Spleen (tissue), 13 donors: Measurements from ENCODE around the gene RNASE8. TPM values are rescaled to one million over a fixed set of nuclear protein-coding genes. Genes with fewer than 3 reads are reported as not detected.
A peak's percentile ranks its signal among the peaks of the same experiment; 100 is the strongest.
"Not testable (repeated sequence)": the region's sequence is repeated elsewhere in the genome, so short reads cannot be mapped to it uniquely, and the experiment has no call there.

Experiments used
- DNase-seq: peaks from one replicate; pipeline ENCODE4 v3.0.0-alpha.2; 2020
- H3K27ac ChIP-seq, 8 donors: fragments of 200-600 bp; sonication (generic) in 7 of 8; 1 replicate in 4 of 8; 2 replicates in 4 of 8; pipeline versions ENCODE4 v1.5.0 to v1.8.0; 2016 to 2021; ENCODE audit warnings: inconsistent platforms in 4 of 8, mild to moderate bottlenecking in 4 of 8, moderate library complexity in 1 of 8
- H3K27me3 ChIP-seq, 7 donors: fragments of 200-600 bp; sonication (generic) in 6 of 7; replicated peaks in 1 of 7; 1 replicate in 4 of 7; 2 replicates in 3 of 7; pipeline versions ENCODE4 v1.5.0 to v1.8.0; 2016 to 2021; ENCODE audit warnings: inconsistent platforms in 3 of 7, mild to moderate bottlenecking in 1 of 7
- H3K36me3 ChIP-seq, 6 donors: fragments of 200-600 bp; sonication (generic) in 5 of 6; 1 replicate in 4 of 6; 2 replicates in 2 of 6; pipeline versions ENCODE4 v1.5.0 to v1.8.0; 2016 to 2021; ENCODE audit warnings: inconsistent platforms in 2 of 6
- H3K4me1 ChIP-seq, 6 donors: fragments of 200-600 bp; sonication (generic) in 5 of 6; 1 replicate in 3 of 6; 2 replicates in 3 of 6; pipeline versions ENCODE4 v1.5.0 to v1.8.0; 2016 to 2021; ENCODE audit warnings: inconsistent platforms in 3 of 6
- H3K4me3 ChIP-seq, 8 donors: fragments of 200-600 bp; sonication (generic) in 7 of 8; 1 replicate in 4 of 8; 2 replicates in 4 of 8; pipeline versions ENCODE4 v1.5.0 to v1.8.0; 2016 to 2021; ENCODE audit warnings: inconsistent platforms in 4 of 8, mild to moderate bottlenecking in 4 of 8, moderate library complexity in 2 of 8
- H3K9me3 ChIP-seq, 8 donors: fragments of 200-600 bp; sonication (generic) in 7 of 8; 1 replicate in 4 of 8; 2 replicates in 4 of 8; pipeline versions ENCODE4 v1.5.0 to v1.8.0; 2016 to 2021; ENCODE audit warnings: inconsistent platforms in 4 of 8
- POLR2A ChIP-seq, 3 donors: fragments of 450-650 bp; IDR thresholded peaks; one replicate each; pipeline ENCODE4 v1.5.1; 2017; ENCODE audit warnings: antibody characterized with exemption in 3 of 3, mild to moderate bottlenecking in 1 of 3
- POLR2AphosphoS5 ChIP-seq, 3 donors: sonication (generic); formaldehyde crosslinking; IDR thresholded peaks; one replicate each; pipeline ENCODE4 v1.5.1; 2017; ENCODE audit warnings: antibody characterized with exemption in 3 of 3
- WGBS, 5 donors: extraction: QIAGEN DNeasy Blood & Tissue Kit in 3 of 5; methylation state at CpG; one replicate each; pipeline versions ENCODE4 v1.1.5 to v1.1.7; 2013 to 2018; 5-methylcytosine and 5-hydroxymethylcytosine counted together
- intact Hi-C: fragments of 100-400 bp; cut with DNase I; formaldehyde crosslinking; loops from one replicate; pipeline ENCODE4 v1.15.0; 2023; ENCODE audit warnings: low total_unique reads
- long read RNA-seq, 2 donors: transcript quantifications; one replicate each; lab custom pipeline, GENCODE V29; 2026
- polyA plus RNA-seq, 3 donors: library from polyadenylated mRNA; stranded (reverse); fragments of 200-250 nt; gene quantifications; one replicate each; pipeline ENCODE4 v1.2.1, GENCODE V29; 2013
- total RNA-seq, 7 donors: library from RNA; depleted of rRNA in 3 of 7; stranded (reverse); fragments of >200 nt in 3 of 7; fragmentation: NEBNext Ultra II Directional in 4 of 7; extraction: Animal tissue kit (Norgen Biotek cat#: 25700) in 4 of 7; gene quantifications; one replicate each; pipeline versions ENCODE4 v1.1.0 to v1.2.1, GENCODE V29; 2016 to 2021
- TF ChIP-seq, protein P1 (sequence below), 11 experiments: fragments of 200-600 bp in 7 of 11; fragments of 450-650 bp in 4 of 11; sonication (generic) in 4 of 11; IDR thresholded peaks in 8 of 11; conservative IDR thresholded peaks in 3 of 11; 1 replicate in 7 of 11; 2 replicates in 4 of 11; pipeline versions ENCODE4 v1.4.0 to v1.8.0; 2016 to 2021; ENCODE audit warnings: antibody characterized with exemption in 11 of 11, inconsistent platforms in 4 of 11, mild to moderate bottlenecking in 1 of 11
- donor health status: healthy with polysubstance abuse.
- donor health status: DM: no; HTN: no; CAD: no; lungs with moderate emphysema.
- donor health status: DM: no; HTN: no; CAD: no.
- donor health status: Bipolar disorder and iron deficiency.
- donor health status: healthy.
- donor health status: DM: no; HTN: no; CAD: no.
- donor health status: DM: yes; HTN: yes; CAD: no.

Gene RNASE8, protein sequence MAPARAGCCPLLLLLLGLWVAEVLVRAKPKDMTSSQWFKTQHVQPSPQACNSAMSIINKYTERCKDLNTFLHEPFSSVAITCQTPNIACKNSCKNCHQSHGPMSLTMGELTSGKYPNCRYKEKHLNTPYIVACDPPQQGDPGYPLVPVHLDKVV
- total RNA-seq (not detected), polyA plus RNA-seq (not detected)
- long read RNA-seq, donor 1 = 0 reads
- long read RNA-seq, donor 2 = 0 reads

DNA sequence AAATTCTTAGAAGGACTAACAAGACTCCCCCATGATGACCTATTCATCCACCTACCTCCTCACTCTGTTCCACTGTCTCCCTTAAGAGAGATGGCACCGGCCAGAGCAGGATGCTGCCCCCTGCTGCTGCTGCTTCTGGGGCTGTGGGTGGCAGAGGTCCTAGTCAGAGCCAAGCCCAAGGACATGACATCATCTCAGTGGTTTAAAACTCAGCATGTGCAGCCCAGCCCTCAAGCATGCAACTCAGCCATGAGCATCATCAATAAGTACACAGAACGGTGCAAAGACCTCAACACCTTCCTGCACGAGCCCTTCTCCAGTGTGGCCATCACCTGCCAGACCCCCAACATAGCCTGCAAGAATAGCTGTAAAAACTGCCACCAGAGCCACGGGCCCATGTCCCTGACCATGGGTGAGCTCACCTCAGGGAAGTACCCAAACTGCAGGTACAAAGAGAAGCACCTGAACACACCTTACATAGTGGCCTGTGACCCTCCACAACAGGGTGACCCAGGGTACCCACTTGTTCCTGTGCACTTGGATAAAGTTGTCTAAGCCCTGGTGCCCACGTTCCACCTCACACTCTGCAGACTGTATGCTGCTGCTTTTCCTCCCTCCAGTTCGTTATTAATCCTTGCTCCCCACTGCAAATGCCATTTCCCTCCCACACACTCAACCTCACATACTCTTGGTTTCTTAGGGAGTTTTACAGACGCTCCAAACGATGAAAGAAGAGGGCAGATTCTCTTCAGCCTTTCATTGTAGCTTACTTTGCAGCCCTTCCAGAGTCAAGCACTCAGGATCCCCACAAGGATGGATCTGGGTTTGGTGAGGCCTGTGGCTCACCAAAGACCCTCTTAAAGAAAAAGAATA is at the start of gene RNASE8:
RNASE8 (plus strand) TSS at position 20 of the 873 bp plus-strand sequence; CDS start at position 91, 71 bp downstream.
- intact Hi-C loops = no loop called here

DNA sequence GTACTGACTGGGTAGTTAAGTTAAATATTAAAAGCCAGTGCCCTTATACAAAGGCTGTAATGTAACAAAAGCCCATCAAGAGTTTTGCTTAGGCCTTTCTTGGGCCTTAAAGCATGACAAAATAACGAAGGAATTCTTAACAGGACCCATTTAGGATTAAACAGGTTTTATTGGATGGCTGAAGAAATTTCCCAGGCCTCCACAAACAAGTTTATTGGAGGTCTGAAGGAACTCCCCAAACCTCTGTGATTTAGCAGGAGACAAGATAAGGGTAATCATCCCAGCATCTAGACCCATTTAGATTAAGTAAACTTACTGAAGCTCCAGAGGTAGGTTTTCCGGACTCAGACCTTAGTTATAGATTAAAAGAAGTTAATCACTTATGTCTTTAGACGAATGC is 47.9 kb upstream of the RNASE8 start:
- peaks cover 0 to 17% (median 0%) of the 10 kb centered on the region in 7 donors for H3K27me3 ChIP-seq
- H3K9me3 ChIP-seq, intact Hi-C loops, H3K4me1 ChIP-seq, H3K4me3 ChIP-seq, DNase-seq, H3K27ac ChIP-seq, H3K36me3 ChIP-seq: not testable (repeated sequence)
- WGBS, 5 donors = 75 to 89% (median 81%) methylated on average over 3 of the region's 3 CpGs

More for the DNA sequence above, at the start of gene RNASE8:
- WGBS, 5 donors = 61 to 79% (median 73%) methylated on average over 8 of the region's 8 CpGs
- Histone ChIP-seq H3K4me1 (peaks cover 0 to 48% (median 23%) of the 10 kb centered on the region in 6 donors), H3K27me3 (no peaks in the 10 kb centered on the region), H3K36me3 (no peaks in the 10 kb centered on the region), H3K27ac (peak within 1 kb of the TSS in 5 of 8 donors; percentile 45 to 54 (median 50)), H3K9me3 (no peaks in the 10 kb centered on the region), H3K4me3 (no peak within 1 kb of the TSS)
- no peak for TF ChIP-seq POLR2AphosphoS5 (IDR thresholded peaks at IDR 0.05)
- TF ChIP-seq, protein P1, sequence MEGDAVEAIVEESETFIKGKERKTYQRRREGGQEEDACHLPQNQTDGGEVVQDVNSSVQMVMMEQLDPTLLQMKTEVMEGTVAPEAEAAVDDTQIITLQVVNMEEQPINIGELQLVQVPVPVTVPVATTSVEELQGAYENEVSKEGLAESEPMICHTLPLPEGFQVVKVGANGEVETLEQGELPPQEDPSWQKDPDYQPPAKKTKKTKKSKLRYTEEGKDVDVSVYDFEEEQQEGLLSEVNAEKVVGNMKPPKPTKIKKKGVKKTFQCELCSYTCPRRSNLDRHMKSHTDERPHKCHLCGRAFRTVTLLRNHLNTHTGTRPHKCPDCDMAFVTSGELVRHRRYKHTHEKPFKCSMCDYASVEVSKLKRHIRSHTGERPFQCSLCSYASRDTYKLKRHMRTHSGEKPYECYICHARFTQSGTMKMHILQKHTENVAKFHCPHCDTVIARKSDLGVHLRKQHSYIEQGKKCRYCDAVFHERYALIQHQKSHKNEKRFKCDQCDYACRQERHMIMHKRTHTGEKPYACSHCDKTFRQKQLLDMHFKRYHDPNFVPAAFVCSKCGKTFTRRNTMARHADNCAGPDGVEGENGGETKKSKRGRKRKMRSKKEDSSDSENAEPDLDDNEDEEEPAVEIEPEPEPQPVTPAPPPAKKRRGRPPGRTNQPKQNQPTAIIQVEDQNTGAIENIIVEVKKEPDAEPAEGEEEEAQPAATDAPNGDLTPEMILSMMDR (IDR thresholded peaks at IDR 0.05 in 8 of 11, conservative IDR thresholded peaks at IDR 0.05 in 3 of 11) = no peak
- TF ChIP-seq POLR2A (IDR thresholded peaks at IDR 0.05) = no peak
- DNase-seq = no peak

DNA sequence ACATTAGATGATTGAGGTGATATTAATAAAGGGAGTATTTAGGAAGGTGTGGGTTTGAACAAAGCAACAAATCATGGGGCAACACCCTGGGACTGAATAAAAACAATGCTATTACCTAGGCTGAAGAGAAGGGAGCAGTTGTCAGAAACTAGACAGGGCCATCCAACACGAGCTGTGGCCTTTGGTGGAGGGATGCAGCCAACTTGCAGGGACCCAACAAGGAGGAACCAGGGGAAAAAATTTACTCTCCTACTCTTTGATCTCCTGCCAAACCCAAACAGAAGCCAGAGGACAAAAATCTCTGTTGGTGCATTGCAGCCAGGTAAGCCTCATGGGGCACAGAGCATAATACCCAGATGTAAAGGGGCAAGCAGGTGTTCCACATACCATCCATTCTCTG is 46.5 kb upstream of the RNASE8 start:
- Histone ChIP-seq H3K27ac (no peak overlapping the region), H3K27me3 (peaks cover 0 to 17% (median 0%) of the 10 kb centered on the region in 7 donors), H3K4me3 (no peak overlapping the region), H3K36me3 (peaks cover 0 to 1% (median 0%) of the 10 kb centered on the region in 6 donors), H3K9me3 (no peaks in the 10 kb centered on the region), H3K4me1 (peaks cover 4 to 16% (median 10%) of the 10 kb centered on the region in 6 donors)
- TF ChIP-seq POLR2AphosphoS5 (IDR thresholded peaks at IDR 0.05) = no peak
- no peak for TF ChIP-seq POLR2A (IDR thresholded peaks at IDR 0.05)
- TF ChIP-seq, protein P1 (IDR thresholded peaks at IDR 0.05 in 8 of 11, conservative IDR thresholded peaks at IDR 0.05 in 3 of 11) = no peak
- no peak for DNase-seq
- 72 to 93% (median 80%) methylated on average over 1 of the region's 1 CpG for WGBS, 5 donors
- intact Hi-C loops = no loop called here

DNA sequence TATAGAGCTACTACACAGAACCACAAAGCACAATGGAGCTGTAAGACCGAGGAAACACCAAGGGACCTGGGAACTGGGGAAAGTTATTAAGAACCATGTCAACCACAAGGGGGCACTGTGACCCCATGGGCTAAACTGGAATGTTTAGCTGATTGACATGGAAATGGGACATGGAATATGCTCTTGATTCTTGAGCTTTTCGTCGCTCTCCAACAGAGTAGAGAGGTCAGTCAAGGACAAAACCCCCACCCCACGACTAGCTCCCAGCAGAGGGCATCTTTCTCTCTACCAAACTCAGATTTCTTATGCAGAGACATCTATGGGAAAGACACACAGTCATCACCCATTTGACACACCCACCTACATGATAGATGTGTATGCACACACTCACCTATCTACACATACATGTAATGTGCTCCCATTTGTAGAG is 42.8 kb upstream of the RNASE8 start:
- TF ChIP-seq POLR2AphosphoS5 (IDR thresholded peaks at IDR 0.05) (peak in 1 of 3 donors; percentile 39), POLR2A (IDR thresholded peaks at IDR 0.05) (no peak)
- TF ChIP-seq, protein P1 (IDR thresholded peaks at IDR 0.05 in 8 of 11, conservative IDR thresholded peaks at IDR 0.05 in 3 of 11) = peak; percentile 73 to 95 (median 89)
- peak overlapping the region in 3 of 8 donors; percentile 19 to 35 (median 19) for H3K27ac ChIP-seq
- intact Hi-C loops = loop anchor here (5.0 kb wide), 1 partner anchor 78 kb away; no protein-coding TSS in a partner anchor
- peaks cover 0 to 17% (median 0%) of the 10 kb centered on the region in 7 donors for H3K27me3 ChIP-seq
- DNase-seq = peak; percentile 87
- no peaks in the 10 kb centered on the region for H3K9me3 ChIP-seq
- H3K4me1 ChIP-seq = peaks cover 9 to 53% (median 34%) of the 10 kb centered on the region in 6 donors
- no peak overlapping the region for H3K4me3 ChIP-seq
- WGBS, 5 donors = 0 to 1% (median 0%) methylated on average over 4 of the region's 4 CpGs
- peaks cover 0 to 38% (median 18%) of the 10 kb centered on the region in 6 donors for H3K36me3 ChIP-seq
